Measurements from ENCODE around the gene TCERG1L. TPM values are rescaled to one million over a fixed set of nuclear protein-coding genes. Genes with fewer than 3 reads are reported as not detected.
"Not testable (repeated sequence)": the region's sequence is repeated elsewhere in the genome, so short reads cannot be mapped to it uniquely, and the experiment has no call there.

TCERG1L gene
- total RNA-seq, 1 experiment from 2014 or later, result not detected

DNA sequence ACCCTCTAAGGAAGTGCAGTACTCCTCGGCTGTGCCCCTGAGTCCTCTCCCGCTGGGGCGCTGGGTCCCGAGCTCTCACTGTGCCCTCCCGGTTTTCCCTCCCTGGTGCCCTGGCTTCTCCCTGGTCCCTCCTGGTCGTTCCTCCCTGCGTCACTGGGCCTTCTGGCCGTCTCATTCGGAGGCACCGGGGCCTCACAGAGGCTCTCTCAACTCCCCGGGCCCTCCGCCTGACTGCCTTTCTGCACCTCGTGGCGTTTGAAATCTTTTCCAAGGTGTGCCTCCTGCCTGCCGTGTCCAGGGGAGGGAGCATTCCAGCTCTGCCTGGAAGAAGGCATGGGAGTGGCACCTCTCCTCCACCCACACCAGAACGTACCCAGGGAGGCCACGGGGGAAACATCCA, 174.3 kb downstream of the TCERG1L start:
- Histone ChIP-seq H3K4me3 (ENCODE audit: low read depth in 2 of 2, low read length in 2 of 2) (no peak overlapping the region), H3K27ac (ENCODE audit: low read length) (no peak overlapping the region), H3K4me1 (ENCODE audit: control insufficient read depth, insufficient read depth, low read length) (no peaks in the 10 kb centered on the region), H3K9me3 (ENCODE audit: control insufficient read depth, insufficient read depth, low read depth, low read length) (no peaks in the 10 kb centered on the region), H3K36me3 (ENCODE audit: control insufficient read depth, insufficient read depth, low read length) (no peaks in the 10 kb centered on the region), H3K27me3 (ENCODE audit: control insufficient read depth, insufficient read depth, low read length) (peaks cover 15% of the 10 kb centered on the region)
- BruUV-seq (replicated peaks), result no TSS peak
- TF ChIP-seq, protein P1, sequence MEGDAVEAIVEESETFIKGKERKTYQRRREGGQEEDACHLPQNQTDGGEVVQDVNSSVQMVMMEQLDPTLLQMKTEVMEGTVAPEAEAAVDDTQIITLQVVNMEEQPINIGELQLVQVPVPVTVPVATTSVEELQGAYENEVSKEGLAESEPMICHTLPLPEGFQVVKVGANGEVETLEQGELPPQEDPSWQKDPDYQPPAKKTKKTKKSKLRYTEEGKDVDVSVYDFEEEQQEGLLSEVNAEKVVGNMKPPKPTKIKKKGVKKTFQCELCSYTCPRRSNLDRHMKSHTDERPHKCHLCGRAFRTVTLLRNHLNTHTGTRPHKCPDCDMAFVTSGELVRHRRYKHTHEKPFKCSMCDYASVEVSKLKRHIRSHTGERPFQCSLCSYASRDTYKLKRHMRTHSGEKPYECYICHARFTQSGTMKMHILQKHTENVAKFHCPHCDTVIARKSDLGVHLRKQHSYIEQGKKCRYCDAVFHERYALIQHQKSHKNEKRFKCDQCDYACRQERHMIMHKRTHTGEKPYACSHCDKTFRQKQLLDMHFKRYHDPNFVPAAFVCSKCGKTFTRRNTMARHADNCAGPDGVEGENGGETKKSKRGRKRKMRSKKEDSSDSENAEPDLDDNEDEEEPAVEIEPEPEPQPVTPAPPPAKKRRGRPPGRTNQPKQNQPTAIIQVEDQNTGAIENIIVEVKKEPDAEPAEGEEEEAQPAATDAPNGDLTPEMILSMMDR (IDR thresholded peaks at IDR 0.05), result no peak
- TF ChIP-seq SIN3A (IDR thresholded peaks at IDR 0.05; ENCODE audit: borderline replicate concordance, insufficient read depth, low read depth, low read length) (no peak), POLR2AphosphoS5 (IDR thresholded peaks at IDR 0.05; ENCODE audit: low read depth, low read length) (no peak), TCF7L2 (IDR thresholded peaks at IDR 0.05; ENCODE audit: low read depth, low read length) (no peak)
- TF ChIP-seq, protein P2, sequence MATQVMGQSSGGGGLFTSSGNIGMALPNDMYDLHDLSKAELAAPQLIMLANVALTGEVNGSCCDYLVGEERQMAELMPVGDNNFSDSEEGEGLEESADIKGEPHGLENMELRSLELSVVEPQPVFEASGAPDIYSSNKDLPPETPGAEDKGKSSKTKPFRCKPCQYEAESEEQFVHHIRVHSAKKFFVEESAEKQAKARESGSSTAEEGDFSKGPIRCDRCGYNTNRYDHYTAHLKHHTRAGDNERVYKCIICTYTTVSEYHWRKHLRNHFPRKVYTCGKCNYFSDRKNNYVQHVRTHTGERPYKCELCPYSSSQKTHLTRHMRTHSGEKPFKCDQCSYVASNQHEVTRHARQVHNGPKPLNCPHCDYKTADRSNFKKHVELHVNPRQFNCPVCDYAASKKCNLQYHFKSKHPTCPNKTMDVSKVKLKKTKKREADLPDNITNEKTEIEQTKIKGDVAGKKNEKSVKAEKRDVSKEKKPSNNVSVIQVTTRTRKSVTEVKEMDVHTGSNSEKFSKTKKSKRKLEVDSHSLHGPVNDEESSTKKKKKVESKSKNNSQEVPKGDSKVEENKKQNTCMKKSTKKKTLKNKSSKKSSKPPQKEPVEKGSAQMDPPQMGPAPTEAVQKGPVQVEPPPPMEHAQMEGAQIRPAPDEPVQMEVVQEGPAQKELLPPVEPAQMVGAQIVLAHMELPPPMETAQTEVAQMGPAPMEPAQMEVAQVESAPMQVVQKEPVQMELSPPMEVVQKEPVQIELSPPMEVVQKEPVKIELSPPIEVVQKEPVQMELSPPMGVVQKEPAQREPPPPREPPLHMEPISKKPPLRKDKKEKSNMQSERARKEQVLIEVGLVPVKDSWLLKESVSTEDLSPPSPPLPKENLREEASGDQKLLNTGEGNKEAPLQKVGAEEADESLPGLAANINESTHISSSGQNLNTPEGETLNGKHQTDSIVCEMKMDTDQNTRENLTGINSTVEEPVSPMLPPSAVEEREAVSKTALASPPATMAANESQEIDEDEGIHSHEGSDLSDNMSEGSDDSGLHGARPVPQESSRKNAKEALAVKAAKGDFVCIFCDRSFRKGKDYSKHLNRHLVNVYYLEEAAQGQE (IDR thresholded peaks at IDR 0.05; ENCODE audit: insufficient read depth in 1 of 2, low read depth in 2 of 2, low read length in 1 of 2), result no peak
- in situ Hi-C loops (cut with HindIII; ENCODE audit: low pct_unique_long_range_greater_than_20kb, low sequenced_read_pairs) (no loop called here), intact Hi-C loops (cut with micrococcal nuclease; ENCODE audit: unreplicated experiment) (no loop called here)
- POLR2A ChIA-PET, result no interaction called here
- DNase-seq (ENCODE audit: low read depth, low spot score), result no peak
- CTCF ChIA-PET, result no interaction called here
- no peak for ATAC-seq

DNA sequence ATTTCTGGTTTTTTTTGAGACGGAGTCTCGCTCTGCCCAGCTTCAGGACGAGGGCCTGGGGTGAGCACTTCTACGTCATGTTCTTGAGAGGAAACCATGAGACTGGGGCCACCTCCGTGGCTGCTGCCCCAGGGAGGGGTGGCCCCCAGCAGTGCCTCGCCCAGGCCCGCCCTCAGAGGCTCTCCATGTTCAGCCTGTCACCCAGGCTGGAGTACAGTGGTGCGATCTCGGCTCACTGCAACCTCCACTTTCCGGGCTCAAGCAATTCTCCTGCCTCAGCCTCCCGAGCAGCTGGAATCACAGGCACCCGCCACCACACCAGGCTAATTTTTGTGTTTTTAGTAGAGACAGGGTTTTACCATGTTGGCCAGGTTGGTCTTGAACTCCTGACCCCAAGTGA, 175.2 kb downstream of the TCERG1L start:
- H3K9me3 ChIP-seq (ENCODE audit: control insufficient read depth, insufficient read depth, low read depth, low read length); DNase-seq (ENCODE audit: low read depth, low spot score); H3K36me3 ChIP-seq (ENCODE audit: control insufficient read depth, insufficient read depth, low read length); H3K4me3 ChIP-seq (ENCODE audit: low read depth in 2 of 2, low read length in 2 of 2); POLR2A ChIA-PET; CTCF ChIA-PET; in situ Hi-C loops (cut with HindIII; ENCODE audit: low pct_unique_long_range_greater_than_20kb, low sequenced_read_pairs); intact Hi-C loops (cut with micrococcal nuclease; ENCODE audit: unreplicated experiment); H3K27ac ChIP-seq (ENCODE audit: low read length); H3K4me1 ChIP-seq (ENCODE audit: control insufficient read depth, insufficient read depth, low read length); BruUV-seq (replicated peaks); ATAC-seq: not testable (repeated sequence)
- peaks cover 17% of the 10 kb centered on the region for H3K27me3 ChIP-seq (ENCODE audit: control insufficient read depth, insufficient read depth, low read length)

DNA sequence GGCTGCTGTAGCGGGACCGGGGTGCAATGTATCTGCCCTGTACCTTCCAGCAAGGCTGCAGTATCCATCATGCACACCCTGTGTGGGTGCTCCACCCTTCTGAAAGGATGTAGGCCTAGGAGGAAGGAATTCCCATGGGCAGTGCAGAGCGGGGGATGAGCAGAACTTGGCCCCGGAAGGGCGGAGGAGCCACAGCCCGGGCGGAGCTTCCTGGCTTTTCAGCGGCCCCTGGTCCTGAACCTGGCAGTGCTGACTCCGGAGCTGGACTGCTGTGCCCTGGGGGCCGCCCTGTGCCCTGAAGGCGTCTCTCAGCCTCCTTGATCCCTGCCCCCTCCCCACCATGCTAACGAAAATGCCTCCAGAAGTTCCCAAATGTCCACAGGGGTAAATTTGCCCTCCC, 175.8 kb downstream of the TCERG1L start:
- H3K27me3 ChIP-seq (ENCODE audit: control insufficient read depth, insufficient read depth, low read length), result peaks cover 14% of the 10 kb centered on the region
- TF ChIP-seq, protein P2 (IDR thresholded peaks at IDR 0.05; ENCODE audit: insufficient read depth in 1 of 2, low read depth in 2 of 2, low read length in 1 of 2), result no peak
- TF ChIP-seq POLR2AphosphoS5 (IDR thresholded peaks at IDR 0.05; ENCODE audit: low read depth, low read length), result no peak
- TF ChIP-seq TCF7L2 (IDR thresholded peaks at IDR 0.05; ENCODE audit: low read depth, low read length), result no peak
- TF ChIP-seq, protein P1 (IDR thresholded peaks at IDR 0.05), result no peak
- no peak for TF ChIP-seq SIN3A (IDR thresholded peaks at IDR 0.05; ENCODE audit: borderline replicate concordance, insufficient read depth, low read depth, low read length)
- no peak for DNase-seq (ENCODE audit: low read depth, low spot score)
- H3K36me3 ChIP-seq (ENCODE audit: control insufficient read depth, insufficient read depth, low read length), result no peaks in the 10 kb centered on the region
- no peaks in the 10 kb centered on the region for H3K9me3 ChIP-seq (ENCODE audit: control insufficient read depth, insufficient read depth, low read depth, low read length)
- BruUV-seq (replicated peaks), result no TSS peak
- intact Hi-C loops (cut with micrococcal nuclease; ENCODE audit: unreplicated experiment), result no loop called here
- ATAC-seq, result no peak; the same call in 1 of the 2 replicates
- H3K4me3 ChIP-seq (ENCODE audit: low read depth in 2 of 2, low read length in 2 of 2), result no peak overlapping the region
- ChIA-PET CTCF (no interaction called here), POLR2A (no interaction called here)
- in situ Hi-C loops (cut with HindIII; ENCODE audit: low pct_unique_long_range_greater_than_20kb, low sequenced_read_pairs), result no loop called here
- no peaks in the 10 kb centered on the region for H3K4me1 ChIP-seq (ENCODE audit: control insufficient read depth, insufficient read depth, low read length)
- no peak overlapping the region for H3K27ac ChIP-seq (ENCODE audit: low read length)

Data from Panc1 (cell line).